Activated naive CD8-positive, alpha-beta T cell treated with anti-CD3 and anti-CD28 coated beads, Interleukin-2, amount 50 U/mL, for 24 hours (primary cell): ENCODE measurements around the gene CNTN5.

ENCODE experiments used
- ATAC-seq: fragments of 150-1000 bp; cut with Tn5 transposase; one replicate; pipeline ENCODE4 v1.10.0; 2021
- DNase-seq: peaks from one replicate; pipeline ENCODE4 v3.0.0; 2021
- H3K27ac Mint-ChIP-seq: one replicate; pipeline ENCODE4 v1.8.0; 2021; ENCODE audit warnings: mild to moderate bottlenecking, mixed read lengths
- H3K27me3 Mint-ChIP-seq: one replicate; pipeline ENCODE4 v1.8.0; 2021; ENCODE audit warnings: mixed read lengths
- H3K36me3 Mint-ChIP-seq: one replicate; pipeline ENCODE4 v1.8.0; 2021; ENCODE audit warnings: low read depth, mixed read lengths
- H3K4me1 Mint-ChIP-seq: one replicate; pipeline ENCODE4 v1.8.0; 2021; ENCODE audit warnings: mixed read lengths
- H3K4me3 Mint-ChIP-seq: one replicate; pipeline ENCODE4 v1.8.0; 2021; ENCODE audit warnings: mild to moderate bottlenecking, moderate library complexity, mixed read lengths
- H3K9me3 Mint-ChIP-seq: one replicate; pipeline ENCODE4 v1.8.0; 2021; ENCODE audit warnings: mixed read lengths

Gene CNTN5

GRCh38 chr11:99884750-99885149 is 864.0 kb downstream of the CNTN5 start:
- no peaks in the 10 kb centered on the region for H3K4me1 Mint-ChIP-seq
- H3K9me3 Mint-ChIP-seq = peaks cover 16% of the 10 kb centered on the region
- DNase-seq (no peak), ATAC-seq (no peak)
- H3K27ac Mint-ChIP-seq = no peak overlapping the region
- no peaks in the 10 kb centered on the region for H3K27me3 Mint-ChIP-seq
- H3K4me3 Mint-ChIP-seq = no peak overlapping the region
- no peaks in the 10 kb centered on the region for H3K36me3 Mint-ChIP-seq

- DNase-seq = no peak
- H3K9me3 Mint-ChIP-seq = peaks cover 12% of the 10 kb centered on the region
- H3K4me3 Mint-ChIP-seq = no peak overlapping the region
- H3K27ac Mint-ChIP-seq = no peak overlapping the region
- no peaks in the 10 kb centered on the region for H3K4me1 Mint-ChIP-seq
- H3K36me3 Mint-ChIP-seq = no peaks in the 10 kb centered on the region
- H3K27me3 Mint-ChIP-seq = no peaks in the 10 kb centered on the region
- no peak for ATAC-seq
Measured at GRCh38 chr11:99887481-99887880, 866.7 kb downstream of the CNTN5 start.

GRCh38 chr11:99893811-99894210 is 873.1 kb downstream of the CNTN5 start:
- H3K4me1 Mint-ChIP-seq = no peaks in the 10 kb centered on the region
- H3K27ac Mint-ChIP-seq = no peak overlapping the region
- no peak overlapping the region for H3K4me3 Mint-ChIP-seq
- no peaks in the 10 kb centered on the region for H3K36me3 Mint-ChIP-seq
- peaks cover 20% of the 10 kb centered on the region for H3K9me3 Mint-ChIP-seq
- H3K27me3 Mint-ChIP-seq = no peaks in the 10 kb centered on the region
- DNase-seq (no peak), ATAC-seq (no peak)

DNA sequence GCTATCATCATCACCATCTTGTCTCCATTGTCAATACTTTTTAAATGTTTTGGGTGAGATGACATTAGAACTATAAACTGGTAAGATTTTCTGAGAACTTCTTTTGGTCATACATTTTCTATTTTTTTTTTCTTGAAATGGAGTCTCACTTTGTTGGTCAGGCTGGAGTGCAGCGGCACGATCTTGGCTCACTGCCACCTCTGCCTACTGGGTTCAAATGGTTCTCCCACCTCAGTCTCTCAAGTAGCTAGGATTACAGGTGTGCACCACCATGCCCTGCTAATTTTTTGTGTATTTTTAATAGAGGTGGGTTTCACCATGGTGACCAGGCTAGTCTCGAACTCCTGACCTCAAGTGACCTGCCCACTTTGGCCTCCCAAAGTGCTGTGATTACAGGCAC is 880.4 kb downstream of the CNTN5 start:
- no peak for ATAC-seq
- Mint-ChIP-seq H3K9me3 (peaks cover 29% of the 10 kb centered on the region), H3K27me3 (no peaks in the 10 kb centered on the region), H3K27ac (no peak overlapping the region), H3K36me3 (no peaks in the 10 kb centered on the region), H3K4me3 (no peak overlapping the region), H3K4me1 (no peaks in the 10 kb centered on the region)
- DNase-seq = no peak

- Mint-ChIP-seq H3K4me3 (no peak overlapping the region), H3K27ac (no peak overlapping the region), H3K36me3 (no peaks in the 10 kb centered on the region), H3K4me1 (no peaks in the 10 kb centered on the region), H3K9me3 (peaks cover 16% of the 10 kb centered on the region), H3K27me3 (no peaks in the 10 kb centered on the region)
- no peak for DNase-seq
- no peak for ATAC-seq
Measured at GRCh38 chr11:99911116-99911515, 890.4 kb downstream of the CNTN5 start.

DNA sequence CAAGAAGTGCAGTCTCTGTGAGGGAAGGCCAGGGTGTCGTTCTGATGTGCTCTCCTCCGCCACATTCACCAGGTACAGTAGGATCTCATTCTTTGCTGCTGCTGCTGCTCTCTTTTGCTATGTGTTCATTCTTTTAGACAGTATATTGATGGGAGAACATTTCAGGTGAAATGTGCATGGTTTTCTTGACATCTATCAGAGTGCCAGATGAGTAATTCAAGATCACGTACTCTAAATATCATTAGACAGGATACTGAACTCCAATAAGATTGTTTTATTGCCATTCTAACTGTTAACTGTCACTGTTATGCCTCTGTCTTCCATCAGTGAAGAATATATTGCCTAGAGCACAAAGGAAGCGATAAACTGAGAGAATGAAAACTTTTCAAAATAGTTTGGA is 895.3 kb downstream of the CNTN5 start:
- no peak for DNase-seq
- Mint-ChIP-seq H3K27me3 (no peaks in the 10 kb centered on the region), H3K36me3 (no peaks in the 10 kb centered on the region), H3K4me1 (no peaks in the 10 kb centered on the region), H3K4me3 (no peak overlapping the region), H3K9me3 (peaks cover 31% of the 10 kb centered on the region), H3K27ac (no peak overlapping the region)
- ATAC-seq = no peak

DNA sequence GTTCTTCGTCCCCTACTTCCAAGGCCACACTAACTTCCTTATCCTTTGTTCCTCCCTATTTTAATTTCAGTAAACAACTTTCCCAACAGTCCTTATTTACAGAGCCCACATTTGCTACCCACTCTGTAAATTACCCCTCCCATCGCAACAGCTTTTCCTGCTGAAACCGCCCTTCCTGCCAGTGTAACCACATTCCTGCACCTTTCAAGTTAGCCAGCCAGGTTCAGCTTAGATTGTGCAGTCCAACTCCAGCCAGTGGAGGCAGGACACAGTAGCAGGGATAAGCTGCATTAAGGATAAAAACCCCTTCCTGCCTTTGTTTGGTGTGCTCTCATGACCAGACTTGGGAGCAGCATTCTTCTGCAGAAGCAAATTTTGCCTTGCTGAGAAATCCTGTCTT is 898.0 kb downstream of the CNTN5 start:
- no peak overlapping the region for H3K4me3 Mint-ChIP-seq
- no peak overlapping the region for H3K27ac Mint-ChIP-seq
- peaks cover 27% of the 10 kb centered on the region for H3K9me3 Mint-ChIP-seq
- H3K27me3 Mint-ChIP-seq = no peaks in the 10 kb centered on the region
- no peaks in the 10 kb centered on the region for H3K4me1 Mint-ChIP-seq
- ATAC-seq (no peak), DNase-seq (no peak)
- H3K36me3 Mint-ChIP-seq = no peaks in the 10 kb centered on the region

DNA sequence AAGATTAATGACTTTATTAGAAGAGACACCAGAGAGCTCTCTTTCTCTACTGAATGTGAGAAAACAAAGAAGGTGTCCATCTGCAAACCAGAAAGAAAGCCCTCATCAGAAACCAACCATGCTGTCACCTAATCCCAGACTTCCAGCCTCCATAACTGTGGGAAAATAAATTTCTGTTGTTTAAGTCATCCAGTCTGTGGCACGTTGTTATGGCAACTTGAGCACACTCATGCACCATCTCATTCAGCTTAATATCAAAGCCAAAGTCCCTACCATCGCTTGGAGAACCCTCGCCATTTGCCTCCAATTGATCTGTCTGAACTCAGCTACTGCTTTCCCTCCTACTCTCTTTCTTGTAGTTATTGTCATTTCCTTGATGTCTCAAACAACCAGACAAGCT is 900.2 kb downstream of the CNTN5 start:
- Mint-ChIP-seq H3K4me1 (no peaks in the 10 kb centered on the region), H3K36me3 (no peaks in the 10 kb centered on the region), H3K9me3 (peaks cover 27% of the 10 kb centered on the region), H3K27me3 (no peaks in the 10 kb centered on the region), H3K4me3 (no peak overlapping the region), H3K27ac (no peak overlapping the region)
- DNase-seq (no peak), ATAC-seq (no peak)

GRCh38 chr11:99925968-99926367 is 905.2 kb downstream of the CNTN5 start:
- no peak for ATAC-seq
- H3K4me1 Mint-ChIP-seq = no peaks in the 10 kb centered on the region
- peaks cover 5% of the 10 kb centered on the region for H3K9me3 Mint-ChIP-seq
- no peak for DNase-seq
- H3K27me3 Mint-ChIP-seq = no peaks in the 10 kb centered on the region
- H3K36me3 Mint-ChIP-seq = no peaks in the 10 kb centered on the region
- H3K27ac Mint-ChIP-seq = no peak overlapping the region
- no peak overlapping the region for H3K4me3 Mint-ChIP-seq

GRCh38 chr11:99932684-99933083 is 911.9 kb downstream of the CNTN5 start:
- Mint-ChIP-seq H3K27ac (no peak overlapping the region), H3K9me3 (peaks cover 4% of the 10 kb centered on the region), H3K4me3 (no peak overlapping the region), H3K36me3 (no peaks in the 10 kb centered on the region), H3K27me3 (no peaks in the 10 kb centered on the region), H3K4me1 (no peaks in the 10 kb centered on the region)
- no peak for ATAC-seq
- DNase-seq = no peak

- no peak overlapping the region for H3K4me3 Mint-ChIP-seq
- no peaks in the 10 kb centered on the region for H3K36me3 Mint-ChIP-seq
- DNase-seq = no peak
- no peak overlapping the region for H3K27ac Mint-ChIP-seq
- H3K4me1 Mint-ChIP-seq = no peaks in the 10 kb centered on the region
- no peak for ATAC-seq
- peaks cover 4% of the 10 kb centered on the region for H3K9me3 Mint-ChIP-seq
- H3K27me3 Mint-ChIP-seq = no peaks in the 10 kb centered on the region
Measured at GRCh38 chr11:99934008-99934407, 913.3 kb downstream of the CNTN5 start.

GRCh38 chr11:99937330-99937729 is 916.6 kb downstream of the CNTN5 start:
- ATAC-seq (no peak), DNase-seq (no peak)
- Mint-ChIP-seq H3K4me3 (no peak overlapping the region), H3K4me1 (no peaks in the 10 kb centered on the region), H3K36me3 (no peaks in the 10 kb centered on the region), H3K9me3 (peaks cover 4% of the 10 kb centered on the region), H3K27ac (no peak overlapping the region), H3K27me3 (no peaks in the 10 kb centered on the region)

- H3K9me3 Mint-ChIP-seq = peaks cover 4% of the 10 kb centered on the region
- DNase-seq (no peak), ATAC-seq (no peak)
- H3K4me3 Mint-ChIP-seq = no peak overlapping the region
- H3K36me3 Mint-ChIP-seq = no peaks in the 10 kb centered on the region
- H3K4me1 Mint-ChIP-seq = no peaks in the 10 kb centered on the region
- no peaks in the 10 kb centered on the region for H3K27me3 Mint-ChIP-seq
- H3K27ac Mint-ChIP-seq = no peak overlapping the region
Measured at GRCh38 chr11:99952816-99953215, 932.1 kb downstream of the CNTN5 start.

GRCh38 chr11:99960536-99960935 is 939.8 kb downstream of the CNTN5 start:
- Mint-ChIP-seq H3K4me3 (no peak overlapping the region), H3K27me3 (no peaks in the 10 kb centered on the region), H3K36me3 (no peaks in the 10 kb centered on the region), H3K9me3 (peaks cover 18% of the 10 kb centered on the region), H3K4me1 (no peaks in the 10 kb centered on the region), H3K27ac (no peak overlapping the region)
- no peak for ATAC-seq
- DNase-seq = no peak

DNA sequence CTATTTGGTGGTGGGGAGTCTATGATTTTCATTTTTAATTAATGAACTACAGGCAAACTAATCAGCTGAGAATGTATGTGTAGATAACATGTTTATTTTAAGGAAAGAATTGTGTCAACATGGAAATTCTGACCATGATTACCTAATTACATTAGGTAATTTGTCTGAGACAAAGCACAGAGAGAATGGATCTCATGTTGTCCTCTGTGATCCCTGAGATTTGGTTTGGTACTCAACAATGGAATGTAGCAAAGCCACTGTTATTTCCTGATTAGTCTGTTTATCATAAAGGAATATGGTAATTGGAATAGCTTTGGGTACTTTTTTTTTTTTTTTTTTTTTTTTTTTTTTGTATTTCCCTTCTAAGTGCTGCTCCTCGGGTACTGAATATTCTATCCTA is 947.6 kb downstream of the CNTN5 start:
- Mint-ChIP-seq H3K4me1 (no peaks in the 10 kb centered on the region), H3K27me3 (no peaks in the 10 kb centered on the region), H3K27ac (no peak overlapping the region), H3K36me3 (no peaks in the 10 kb centered on the region), H3K9me3 (peaks cover 11% of the 10 kb centered on the region), H3K4me3 (no peak overlapping the region)
- DNase-seq = no peak
- no peak for ATAC-seq

GRCh38 chr11:99973993-99974392 is 953.2 kb downstream of the CNTN5 start:
- Mint-ChIP-seq H3K4me1 (no peaks in the 10 kb centered on the region), H3K36me3 (no peaks in the 10 kb centered on the region), H3K27ac (no peak overlapping the region), H3K4me3 (no peak overlapping the region), H3K9me3 (peaks cover 9% of the 10 kb centered on the region), H3K27me3 (no peaks in the 10 kb centered on the region)
- DNase-seq (no peak), ATAC-seq (no peak)
